GM21381 (cell line): ENCODE data around the gene CYP4F8.

Experiments
- ATAC-seq: cut with Tn5 transposase; IDR thresholded peaks from one replicate; pipeline ENCODE4 v1.9.1; 2021; ENCODE audit warnings: mild to moderate bottlenecking, moderate library complexity; ENCODE audit not compliant: unreplicated experiment

CYP4F8 gene

DNA sequence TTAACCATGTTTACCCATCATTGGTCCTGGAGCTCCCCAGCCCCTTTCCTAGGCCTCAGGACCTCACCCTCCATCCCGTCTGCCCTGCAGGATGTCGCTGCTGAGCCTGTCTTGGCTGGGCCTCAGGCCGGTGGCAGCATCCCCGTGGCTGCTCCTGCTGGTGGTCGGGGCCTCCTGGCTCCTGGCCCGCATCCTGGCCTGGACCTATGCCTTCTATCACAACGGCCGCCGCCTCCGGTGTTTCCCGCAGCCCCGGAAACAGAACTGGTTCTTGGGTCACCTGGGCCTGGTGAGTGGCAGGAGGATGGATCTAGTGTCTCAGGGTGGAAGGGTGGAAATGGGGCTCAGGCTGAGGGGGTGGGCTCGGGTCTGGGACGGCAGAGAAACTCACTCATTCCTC lies 508 bp downstream of the CYP4F8 start:
- ATAC-seq, result no peak

DNA sequence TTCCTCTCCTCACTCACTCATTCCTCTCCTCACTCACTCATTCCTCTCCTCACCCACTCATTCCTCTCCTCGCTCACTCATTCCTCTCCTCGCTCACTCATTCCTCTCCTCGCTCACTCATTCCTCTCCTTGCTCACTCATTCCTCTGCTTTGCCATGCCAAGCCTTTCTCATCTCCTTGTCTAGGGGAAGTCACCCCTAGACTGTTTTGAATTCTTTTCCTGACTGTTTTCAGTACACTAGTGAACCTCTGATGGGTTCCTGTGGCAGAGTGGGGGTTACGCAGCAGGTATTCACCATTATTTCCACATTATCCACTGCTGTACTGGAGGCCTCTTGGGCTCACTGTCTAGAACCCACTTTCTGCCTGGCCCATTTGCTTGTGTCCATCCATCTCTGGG lies 1.2 kb downstream of the CYP4F8 start:
- ATAC-seq, result no peak

DNA sequence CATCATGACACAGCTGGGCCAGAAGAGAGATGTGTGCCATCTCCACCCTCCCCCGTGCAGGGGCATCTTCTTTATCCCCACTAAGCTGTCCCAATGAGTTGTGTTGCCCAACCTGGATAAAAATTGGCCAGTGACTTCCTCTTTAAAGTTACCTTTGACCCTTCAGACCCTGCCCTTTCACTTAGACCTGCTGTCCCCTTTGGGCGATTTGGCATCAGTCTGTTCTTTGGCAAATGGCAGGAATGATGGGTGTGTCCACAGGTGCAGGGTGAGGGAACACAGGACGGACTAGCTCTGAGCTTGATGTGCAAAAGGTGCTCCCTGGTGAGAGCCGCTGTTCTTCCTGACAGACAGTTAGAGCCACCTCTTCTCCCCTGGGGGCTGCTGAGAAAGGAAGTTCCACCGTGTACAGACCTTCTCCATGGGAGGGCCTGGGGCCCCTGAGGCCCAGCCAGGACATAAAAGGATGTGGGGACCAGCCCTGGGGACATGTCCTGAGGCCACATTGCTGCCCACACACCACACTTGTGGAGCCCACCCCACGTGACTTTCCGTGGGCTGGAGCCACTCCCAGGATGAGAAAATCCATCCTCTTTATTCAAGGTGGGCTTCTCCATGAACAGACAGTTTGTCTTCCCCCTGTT lies 1.7 kb downstream of the CYP4F8 start:
- ATAC-seq, result no peak

DNA sequence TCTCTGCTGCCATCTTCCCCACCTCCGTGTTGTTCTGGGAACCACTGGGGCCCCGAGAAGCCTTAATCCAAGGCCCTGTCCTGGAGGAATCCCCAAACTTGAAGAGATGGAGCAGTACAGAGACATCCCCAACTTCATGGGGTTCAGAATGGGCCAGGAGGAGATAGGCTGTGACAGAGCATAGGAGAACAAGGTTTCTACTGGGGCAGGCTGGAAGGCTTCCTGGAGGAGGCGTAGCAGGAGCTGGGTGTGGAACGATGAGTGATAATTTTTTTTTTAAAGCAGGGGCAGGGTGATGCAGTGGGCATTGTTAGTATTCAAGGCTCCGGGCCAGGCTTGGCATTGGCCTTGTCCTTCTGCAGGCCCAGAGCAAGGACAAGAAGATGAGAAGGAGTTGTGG lies 3.3 kb downstream of the CYP4F8 start:
- ATAC-seq, result no peak

DNA sequence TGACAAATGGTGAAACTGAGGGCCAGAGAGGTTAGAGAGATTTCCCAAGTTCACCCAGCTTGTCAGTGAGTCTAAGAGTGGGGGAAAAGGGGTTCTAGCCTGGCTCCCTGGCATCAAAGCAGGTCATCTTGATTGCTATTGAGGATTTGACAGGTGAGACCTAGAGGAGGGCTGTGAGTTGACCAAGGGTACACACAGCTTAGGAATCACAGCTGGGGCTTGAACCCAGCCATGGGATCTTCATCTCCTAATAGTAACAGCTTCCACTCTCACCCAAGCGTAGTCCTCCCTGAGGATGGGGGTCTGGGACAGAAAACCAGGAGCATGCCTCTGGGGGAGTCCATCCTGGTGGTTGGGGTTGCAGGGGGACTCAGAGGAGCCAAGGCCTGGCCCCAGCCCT lies 6.8 kb downstream of the CYP4F8 start:
- ATAC-seq, result no peak

DNA sequence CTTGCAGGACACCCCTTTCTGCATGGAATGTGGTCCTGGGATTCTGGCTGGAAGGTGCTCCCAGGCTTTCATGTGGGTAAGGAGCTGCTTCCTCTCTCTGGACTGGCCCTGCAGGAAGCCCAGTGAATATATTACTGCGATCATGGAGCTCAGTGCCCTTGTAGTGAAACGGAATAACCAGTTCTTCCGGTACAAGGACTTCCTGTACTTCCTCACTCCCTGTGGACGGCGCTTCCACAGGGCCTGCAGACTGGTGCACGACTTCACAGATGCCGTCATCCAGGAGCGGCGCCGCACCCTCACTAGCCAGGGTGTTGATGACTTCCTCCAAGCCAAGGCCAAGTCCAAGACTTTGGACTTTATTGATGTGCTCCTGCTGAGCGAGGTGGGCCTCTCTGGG lies 8.0 kb downstream of the CYP4F8 start:
- ATAC-seq, result no peak

DNA sequence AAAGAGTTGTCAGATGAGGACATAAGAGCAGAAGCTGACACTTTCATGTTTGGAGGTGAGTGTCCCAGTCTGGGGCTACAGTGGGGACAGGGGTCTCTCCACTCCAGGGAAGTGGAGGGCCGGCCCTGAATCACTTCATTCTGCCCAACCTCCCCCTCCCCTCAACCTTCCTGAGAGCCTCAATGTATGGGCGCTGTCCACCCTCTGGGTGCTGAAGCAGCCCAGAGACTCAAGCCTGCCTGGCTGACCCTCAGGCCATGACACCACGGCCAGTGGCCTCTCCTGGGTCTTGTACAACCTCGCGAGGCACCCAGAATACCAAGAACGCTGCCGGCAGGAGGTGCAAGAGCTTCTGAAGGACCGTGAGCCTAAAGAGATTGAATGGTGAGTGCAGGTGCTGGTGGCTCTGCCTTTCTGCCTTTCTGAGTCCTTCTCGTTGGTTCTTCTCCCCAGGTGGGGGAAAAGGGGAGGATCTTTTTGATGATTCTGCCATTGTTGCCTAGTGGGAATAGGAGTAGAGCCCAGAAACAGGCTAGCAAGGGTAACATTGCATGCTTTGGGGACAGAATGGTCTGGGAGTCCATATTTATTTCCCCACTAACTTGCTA lies 8.8 kb downstream of the CYP4F8 start:
- no peak for ATAC-seq

DNA sequence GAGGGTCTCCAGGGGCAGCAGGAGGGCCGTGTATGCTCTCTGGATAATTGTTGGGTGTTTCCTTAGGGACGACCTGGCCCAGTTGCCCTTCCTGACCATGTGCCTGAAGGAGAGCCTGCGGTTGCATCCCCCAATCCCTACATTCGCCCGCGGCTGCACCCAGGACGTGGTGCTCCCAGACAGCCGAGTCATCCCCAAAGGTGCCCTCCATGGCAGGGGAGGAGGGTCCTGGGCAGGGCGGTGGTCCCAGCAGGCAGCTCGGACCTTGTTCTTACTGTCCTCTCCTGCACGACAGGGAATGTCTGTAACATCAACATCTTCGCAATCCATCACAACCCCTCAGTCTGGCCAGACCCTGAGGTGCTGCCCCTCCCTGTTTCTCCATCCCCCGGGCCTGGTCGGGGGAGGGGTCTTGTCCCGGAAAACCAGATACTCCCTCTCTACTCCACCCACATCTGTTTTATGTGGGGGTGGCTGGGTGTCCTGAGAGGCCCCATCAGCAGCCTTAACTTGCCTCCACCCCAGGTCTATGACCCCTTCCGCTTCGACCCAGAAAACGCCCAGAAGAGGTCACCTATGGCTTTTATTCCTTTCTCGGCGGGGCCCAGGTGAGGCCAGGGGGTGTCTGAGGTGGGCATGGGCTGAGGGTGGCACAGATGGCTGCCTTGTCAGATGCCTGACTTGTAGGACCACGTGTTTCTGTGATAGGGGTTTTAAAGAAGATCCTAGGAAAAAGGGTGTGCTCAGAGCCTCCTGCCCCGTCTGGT lies 13.4 kb downstream of the CYP4F8 start:
- no peak for ATAC-seq

DNA sequence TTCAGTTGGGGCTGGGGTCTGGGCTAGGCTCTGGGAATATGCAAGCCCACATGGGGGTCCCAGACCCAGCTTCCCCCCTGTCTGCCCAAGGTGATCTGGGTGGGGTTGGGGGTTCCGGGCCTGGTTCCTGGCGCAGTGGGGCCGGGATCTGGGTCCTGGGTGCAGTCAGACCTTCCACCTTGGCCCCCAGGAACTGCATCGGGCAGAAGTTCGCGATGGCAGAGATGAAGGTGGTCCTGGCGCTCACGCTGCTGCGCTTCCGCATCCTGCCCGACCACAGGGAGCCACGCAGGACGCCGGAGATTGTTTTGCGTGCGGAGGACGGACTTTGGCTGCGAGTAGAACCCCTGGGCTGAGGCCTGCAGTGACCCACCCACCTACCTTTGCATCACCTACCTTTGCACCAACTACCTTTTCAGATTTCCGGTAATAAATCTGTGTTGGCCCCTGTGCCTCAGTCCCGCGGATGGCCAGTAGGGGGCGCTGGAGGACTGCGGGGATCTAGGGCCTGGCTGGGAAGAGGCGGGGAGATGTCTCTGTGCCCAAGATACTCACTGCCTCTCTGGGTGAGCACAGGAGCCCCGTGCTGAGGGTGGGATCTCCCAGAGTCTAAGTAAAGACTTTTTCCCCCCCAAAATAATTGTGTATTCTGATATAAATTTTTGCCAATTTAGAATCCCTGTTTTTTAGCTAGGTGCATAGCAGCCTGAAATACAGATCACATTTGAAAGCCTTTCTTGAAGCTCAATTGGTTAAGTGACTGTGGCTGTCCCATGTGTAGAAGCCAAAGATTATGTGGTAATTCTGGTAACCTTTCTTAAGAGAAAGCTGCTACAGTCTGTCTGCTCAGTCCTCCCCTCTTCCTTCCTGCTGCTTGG lies 14.2 kb downstream of the CYP4F8 start:
- no peak for ATAC-seq

DNA sequence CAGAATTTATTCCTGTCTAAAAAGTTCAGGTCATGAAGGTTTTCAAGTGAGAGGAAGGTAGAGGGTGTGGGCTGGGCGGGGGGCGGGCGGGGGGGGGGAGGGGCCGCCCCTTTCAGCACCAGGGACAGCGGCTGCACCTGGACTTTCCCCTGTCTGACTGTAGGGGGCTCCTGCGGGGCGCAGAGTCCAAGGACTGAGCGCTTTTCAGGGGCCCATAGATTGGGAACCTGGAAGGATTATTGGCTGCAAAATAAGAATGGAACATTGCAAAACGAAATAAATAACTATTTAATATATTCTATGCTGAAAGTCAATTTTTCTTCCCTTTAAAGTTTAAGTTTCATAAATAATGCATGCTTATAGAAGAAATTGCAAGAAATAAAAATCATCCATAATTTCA lies 16.8 kb downstream of the CYP4F8 start:
- ATAC-seq, result no peak

DNA sequence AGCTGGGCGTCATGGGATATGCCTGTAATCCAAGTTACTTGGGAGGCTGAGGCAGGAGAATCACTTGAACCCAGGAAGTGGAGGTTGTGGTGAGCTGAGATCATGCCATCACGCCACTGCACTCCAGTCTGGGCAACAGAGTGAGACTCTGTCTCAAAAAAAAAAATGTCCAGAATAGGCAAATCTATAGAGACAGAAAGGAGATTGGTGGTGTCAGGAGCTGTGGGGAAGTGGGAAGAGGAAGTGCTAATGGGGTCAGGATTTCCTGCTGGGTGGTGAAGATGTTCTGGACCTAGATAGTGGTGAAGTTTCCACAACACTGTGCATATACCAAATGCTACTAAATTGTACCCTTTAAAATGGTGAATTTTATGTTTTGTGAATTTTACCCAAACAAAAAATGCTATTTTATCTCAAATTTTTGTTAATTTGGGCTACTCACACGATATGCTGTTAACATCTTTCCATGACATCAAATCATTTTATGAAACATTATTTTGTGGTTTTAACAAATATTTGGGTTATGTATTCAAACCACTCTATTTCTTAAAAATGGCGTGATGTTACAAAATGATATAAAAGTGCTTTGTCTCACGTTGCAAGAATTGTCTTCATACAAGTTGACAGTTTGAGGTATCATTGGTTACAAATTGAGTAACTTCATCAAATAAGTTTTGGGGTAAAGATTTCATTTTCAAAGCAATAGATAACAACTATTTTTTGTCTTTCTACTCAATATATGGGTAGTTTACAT lies 18.2 kb downstream of the CYP4F8 start:
- ATAC-seq, result no peak

DNA sequence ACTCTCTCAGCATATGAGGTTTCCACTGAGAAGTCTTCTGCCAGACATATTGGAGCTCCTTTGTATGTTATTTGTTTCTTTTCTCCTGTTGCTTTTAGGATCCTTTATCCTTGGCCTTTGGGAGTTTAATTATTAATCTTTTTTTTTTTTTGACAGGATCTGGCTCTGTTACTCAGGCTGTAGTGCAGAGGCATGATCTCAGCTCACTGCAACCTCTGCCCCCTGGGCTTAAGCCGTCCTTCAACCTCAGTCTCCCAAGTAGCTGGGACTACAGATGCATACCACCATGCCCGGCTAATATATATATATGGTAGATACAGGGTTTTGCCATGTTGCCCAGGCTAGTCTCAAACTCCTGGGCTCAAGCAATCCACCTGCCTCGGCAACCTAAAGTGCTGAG lies 19.1 kb downstream of the CYP4F8 start:
- ATAC-seq, result no peak

DNA sequence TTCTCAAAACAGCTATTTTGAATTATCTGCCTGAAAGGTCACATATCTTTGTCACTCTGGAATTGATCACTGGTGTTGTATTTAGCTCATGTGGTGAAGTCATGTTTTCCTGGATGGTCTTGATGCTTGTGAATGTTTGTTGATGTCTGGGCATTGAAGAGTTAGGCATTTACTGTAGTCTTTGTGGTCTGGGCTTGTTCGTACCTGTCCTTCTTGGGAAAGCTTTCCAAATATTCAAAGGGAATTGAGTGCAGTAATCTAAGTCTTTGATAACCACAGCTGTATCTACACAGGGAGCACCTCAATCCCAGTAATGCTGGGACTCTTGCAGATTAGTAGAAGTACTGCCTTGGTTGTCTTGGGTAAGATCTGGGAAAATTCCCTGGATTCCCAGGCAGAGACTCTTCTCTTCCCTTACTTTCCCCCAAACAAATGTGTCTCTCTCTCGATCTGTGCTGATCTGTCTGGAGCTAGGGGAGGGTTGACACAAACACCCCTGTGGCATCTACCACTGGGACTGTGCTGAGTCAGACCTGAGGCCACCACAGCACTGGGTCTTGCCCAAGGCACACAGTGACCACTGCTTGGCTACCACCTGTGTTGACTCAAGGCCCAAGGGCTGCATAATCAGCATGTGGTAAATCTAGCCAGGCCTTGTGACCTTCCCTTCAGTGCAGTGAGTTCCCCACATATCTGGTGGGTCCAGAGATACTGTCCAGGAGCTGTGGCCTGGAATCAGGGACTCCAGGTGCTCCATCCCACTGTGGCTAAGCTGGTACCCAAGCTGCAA lies 20.2 kb downstream of the CYP4F8 start:
- ATAC-seq, result no peak

DNA sequence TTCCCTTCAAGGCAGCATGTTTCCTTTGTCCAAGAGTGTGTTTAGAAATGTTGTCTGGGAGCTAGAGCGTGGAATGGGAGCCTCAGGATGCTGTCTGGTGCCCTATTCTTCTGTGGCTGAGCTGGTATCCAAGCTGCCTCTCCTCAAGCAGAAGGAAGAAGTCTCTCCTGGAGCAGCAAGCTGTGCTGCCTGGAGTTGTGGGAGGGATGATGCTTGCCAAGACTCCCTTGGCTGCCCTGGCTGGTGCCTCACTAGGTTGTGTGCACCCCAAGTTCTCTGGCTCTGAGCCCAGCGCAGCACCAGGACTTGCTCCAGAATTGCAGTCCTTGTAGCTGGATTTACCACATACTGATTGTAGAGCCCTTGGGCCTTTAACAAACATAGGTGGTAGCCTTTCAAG lies 21.0 kb downstream of the CYP4F8 start:
- ATAC-seq, result no peak

DNA sequence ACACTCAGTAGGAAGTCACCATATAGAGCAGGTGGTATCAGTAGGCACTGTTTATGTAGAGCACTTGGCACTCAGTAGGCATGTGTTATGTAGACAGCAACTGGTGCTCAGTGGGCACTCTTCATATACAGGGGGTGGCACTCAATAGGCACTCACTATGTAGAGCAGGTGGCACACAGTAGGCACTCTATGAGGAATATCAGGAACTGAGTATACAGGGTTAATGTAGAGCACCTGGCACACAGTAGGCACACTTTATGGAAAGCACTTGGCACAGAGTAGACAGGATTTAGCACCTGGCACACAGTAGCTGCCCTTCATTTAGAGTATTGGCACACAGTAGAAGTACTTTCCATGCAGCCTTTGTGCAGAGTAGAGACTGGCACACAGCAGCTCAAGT lies 24.6 kb downstream of the CYP4F8 start:
- no peak for ATAC-seq

DNA sequence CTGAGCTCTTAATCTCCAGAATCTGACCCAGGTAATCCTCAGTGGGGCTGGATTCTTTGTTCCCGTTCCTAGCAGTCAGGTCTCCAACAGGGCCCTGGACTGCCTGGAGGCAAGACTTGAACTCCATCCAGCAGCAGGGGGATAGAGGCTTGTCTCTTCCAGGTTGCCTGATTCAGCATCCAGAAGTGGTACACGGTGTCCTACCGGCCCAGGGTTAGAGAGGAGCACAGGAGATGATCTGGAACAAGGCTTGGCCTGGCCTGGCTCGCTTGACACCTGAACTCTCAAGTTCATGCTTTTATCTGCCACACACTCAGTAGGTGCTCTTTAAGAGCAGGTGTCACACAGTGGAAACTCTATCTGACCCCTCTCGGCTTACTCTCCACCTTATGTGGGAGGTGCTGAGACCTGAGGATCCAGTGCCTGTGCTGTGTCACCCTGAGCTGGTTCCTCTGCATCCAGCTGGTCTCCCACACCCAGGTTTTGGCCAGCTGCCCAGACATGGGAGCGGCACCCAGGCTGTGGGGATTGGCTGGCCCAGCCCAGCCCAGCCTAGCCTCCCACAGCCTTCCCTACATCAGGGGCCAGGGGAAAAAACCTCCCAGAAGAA lies 25.4 kb downstream of the CYP4F8 start, which contains the start of gene CYP4F3:
Gene CYP4F3 (plus strand): TSS at position 604 of the 610 bp plus-strand sequence. CDS start 519 bp downstream, outside the sequence.
- no peak for ATAC-seq

DNA sequence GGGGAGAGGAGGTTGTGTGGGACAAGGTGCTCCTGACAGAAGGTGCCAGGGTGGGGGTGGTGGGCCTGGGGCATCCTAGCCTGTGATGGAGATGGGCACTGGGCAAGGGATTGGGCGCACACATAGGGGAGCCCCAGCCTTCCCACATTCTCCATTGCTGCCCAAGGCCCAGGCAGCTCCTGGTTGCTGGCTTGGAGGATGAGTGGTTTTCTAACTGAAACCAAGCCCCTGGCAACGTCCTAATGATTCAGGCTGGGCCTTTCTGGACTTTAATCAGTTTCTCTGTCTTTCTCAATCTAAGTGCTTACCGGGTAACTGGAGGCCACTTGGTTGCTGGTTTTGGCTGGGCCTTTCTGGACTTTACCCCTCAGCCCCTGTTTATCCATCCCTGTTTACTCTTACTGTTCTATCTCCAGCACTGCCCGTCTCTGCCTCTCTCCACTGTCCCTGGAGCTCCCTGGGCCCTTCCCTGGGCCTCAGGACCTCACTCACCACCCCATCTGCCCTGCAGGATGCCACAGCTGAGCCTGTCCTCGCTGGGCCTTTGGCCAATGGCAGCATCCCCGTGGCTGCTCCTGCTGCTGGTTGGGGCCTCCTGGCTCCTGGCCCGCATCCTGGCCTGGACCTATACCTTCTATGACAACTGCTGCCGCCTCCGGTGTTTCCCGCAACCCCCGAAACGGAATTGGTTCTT lies 26.0 kb downstream of the CYP4F8 start:
- no peak for ATAC-seq

DNA sequence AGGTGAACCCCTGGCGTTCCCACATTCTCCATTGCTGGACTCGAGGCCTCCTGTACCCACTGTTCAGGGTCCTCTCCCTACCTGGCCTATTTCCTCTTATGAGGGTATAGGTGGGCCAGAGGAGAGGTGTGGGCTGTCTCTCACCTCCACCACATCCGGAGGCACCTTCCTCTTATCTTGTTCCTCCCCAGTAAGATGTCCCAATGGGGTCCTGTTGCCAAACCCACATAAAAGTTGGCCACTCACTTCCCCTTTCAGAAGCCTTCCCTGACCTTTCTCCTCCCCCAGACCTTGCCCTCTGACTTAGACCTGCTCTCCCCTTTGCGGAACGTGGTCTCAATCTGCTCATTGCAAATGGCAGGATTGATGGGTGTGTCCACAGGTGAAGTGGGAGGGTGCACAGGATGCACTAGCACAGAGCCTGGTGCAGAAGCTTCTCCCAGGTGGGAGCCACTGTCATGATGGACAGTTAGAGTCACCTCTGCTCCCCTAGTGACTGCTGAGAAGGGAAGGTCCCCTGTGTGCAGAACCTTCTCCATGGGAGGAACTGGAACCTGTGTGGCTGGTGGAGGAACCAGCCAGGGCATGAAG lies 27.0 kb downstream of the CYP4F8 start:
- ATAC-seq, result no peak
